HG03342 (cell line): ENCODE data around the gene PASK.

Experiments
- ATAC-seq: cut with Tn5 transposase; IDR thresholded peaks from one replicate; pipeline ENCODE4 v1.9.1; 2021; ENCODE audit warnings: mild to moderate bottlenecking, moderate library complexity; ENCODE audit not compliant: unreplicated experiment

Gene PASK

DNA sequence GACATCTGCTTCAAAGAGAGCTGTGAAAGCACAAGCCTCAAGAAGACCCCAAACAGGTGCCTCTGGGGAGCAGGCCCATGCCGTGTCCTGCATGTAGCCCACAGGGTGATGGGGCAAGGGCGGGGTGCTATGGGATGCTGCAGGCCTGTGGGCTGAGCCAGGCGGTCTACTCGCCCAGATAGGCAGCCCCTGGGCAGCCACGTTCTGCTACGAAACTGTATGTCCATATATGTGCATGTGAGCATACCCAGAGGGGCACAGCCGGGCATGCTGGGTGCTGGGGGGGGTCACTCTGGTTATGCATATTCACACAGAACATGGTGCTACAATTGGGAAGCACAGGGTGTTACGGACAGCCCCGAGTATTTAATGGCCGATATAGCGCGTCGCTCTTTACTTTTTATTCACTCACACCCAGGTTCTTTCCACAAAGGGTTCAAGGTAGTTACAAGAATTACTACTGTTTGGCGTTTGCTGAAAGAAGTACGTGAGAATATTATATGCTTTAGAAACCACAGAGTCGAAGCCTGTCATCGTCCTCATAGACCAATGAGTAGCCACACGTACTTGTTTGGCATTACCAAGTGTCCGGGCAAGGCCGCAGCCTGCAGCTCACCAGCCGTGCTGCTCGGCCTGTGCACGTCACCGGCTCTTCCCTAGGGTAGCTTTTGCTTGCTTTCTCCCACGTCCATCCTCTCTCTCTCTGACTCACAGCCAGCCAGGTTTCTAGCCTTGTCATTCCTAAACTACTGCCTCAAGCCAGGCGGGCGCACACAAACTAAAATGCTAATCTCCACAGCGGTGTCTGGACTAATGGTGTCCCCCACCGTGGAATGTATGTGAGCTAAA lies 61.6 kb downstream of the PASK start:
- ATAC-seq, result no peak

DNA sequence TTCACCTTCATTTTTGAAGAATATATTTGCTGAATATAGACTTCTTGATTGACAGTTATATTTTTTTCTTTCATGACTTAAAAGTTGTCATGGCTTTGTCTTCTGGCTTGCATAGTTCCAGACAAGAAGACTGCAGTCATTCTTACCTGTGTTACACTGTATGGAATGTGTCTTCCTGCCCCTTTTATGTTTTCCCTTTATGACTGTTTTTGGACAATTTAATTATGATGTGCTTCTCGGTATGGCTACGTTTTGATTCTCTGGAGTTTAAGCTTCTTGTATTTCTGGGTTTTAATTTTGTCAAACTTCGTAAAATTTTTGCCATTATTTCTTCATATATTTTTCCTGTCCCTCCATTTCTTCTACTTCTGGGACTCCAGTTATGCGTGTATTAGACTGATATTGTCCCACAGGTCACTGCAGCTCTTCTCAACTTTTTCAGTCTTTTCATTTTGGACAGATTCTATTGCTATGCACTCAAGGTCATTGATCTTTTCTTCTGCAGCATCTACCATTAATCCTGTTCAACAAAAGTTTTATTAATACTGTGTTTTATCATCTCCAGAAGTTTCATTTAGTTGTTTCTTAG lies 64.3 kb downstream of the PASK start:
- no peak for ATAC-seq

DNA sequence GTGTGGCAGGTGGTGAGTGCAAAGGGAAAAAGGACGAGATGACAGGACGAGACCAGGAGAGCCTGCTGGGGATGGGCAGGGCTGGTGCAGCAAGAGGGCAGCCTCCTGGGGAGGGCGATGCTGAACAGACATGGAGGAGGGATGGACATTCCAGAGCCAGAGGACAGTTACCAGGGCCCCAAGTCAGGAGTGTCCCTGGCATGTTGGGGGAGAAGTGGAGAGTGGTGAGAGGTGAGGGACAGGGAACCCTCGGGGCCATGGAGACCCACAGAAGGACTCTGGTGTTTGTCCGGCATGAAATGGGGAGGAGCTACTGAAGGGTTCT lies 66.2 kb downstream of the PASK start:
- no peak for ATAC-seq

DNA sequence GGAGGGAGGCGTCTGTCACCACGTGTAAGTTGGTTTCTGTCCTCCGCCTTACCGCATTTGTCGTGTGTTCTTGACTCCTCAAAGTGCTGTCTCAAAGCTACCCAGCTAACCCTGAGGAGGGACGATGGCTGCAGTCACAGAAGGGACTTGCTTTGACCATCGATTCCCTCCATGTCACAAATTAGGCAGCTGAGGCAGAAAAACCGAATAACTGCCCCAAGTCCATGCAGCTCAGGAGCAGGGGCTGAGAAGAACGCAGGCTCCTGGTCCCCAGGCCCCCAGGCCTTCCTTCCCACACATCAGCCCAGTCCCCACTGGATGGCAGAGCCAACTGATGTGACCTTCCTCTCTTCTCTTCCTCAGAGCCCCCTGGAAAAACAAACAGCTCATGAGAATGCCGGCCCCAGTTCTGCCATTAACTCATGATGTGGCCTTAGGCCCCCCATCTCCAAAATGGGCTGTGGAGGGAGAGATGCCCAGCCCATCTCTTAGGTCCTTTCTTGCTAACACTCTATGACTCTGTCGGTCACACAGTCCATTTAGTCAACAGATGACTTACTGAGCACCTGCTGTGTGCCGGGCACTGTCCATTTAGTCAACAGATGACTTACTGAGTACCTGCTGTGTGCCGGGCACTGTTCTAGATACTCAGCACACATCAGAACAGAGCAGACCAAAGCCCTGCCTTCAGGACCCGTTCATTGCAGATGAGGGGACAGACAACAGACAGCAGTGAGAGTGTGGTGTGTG lies 66.8 kb downstream of the PASK start:
- ATAC-seq, result no peak

DNA sequence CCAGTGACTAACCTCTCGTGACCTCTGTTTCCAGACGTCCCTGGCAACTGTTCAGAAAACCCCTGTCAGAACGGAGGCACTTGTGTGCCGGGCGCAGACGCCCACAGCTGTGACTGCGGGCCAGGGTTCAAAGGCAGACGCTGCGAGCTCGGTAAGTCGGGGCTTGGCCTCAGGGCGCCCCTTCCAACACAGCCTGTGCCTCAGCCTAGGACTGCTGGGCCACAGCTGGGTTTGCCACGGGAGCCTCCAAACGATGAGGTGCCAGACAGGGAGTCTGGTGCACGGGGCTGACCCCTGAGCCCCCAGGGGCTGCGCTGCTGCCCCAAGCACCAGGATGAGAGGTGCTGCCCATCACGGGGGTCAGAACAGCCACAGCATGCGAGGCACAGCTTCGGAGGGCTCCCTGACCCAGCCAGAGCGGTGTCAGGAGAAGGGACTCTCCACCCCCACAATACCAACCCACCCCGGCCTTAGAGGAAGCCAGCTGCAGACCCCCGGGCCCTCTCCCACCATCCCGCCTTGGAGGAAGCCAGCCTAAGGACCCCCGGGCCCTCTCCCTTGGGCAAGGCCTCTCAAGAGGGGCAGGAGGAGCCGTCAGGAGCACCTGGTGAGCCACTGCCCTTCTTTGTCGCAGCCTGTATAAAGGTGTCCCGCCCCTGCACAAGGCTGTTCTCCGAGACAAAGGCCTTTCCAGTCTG lies 67.5 kb downstream of the PASK start:
- ATAC-seq, result no peak

DNA sequence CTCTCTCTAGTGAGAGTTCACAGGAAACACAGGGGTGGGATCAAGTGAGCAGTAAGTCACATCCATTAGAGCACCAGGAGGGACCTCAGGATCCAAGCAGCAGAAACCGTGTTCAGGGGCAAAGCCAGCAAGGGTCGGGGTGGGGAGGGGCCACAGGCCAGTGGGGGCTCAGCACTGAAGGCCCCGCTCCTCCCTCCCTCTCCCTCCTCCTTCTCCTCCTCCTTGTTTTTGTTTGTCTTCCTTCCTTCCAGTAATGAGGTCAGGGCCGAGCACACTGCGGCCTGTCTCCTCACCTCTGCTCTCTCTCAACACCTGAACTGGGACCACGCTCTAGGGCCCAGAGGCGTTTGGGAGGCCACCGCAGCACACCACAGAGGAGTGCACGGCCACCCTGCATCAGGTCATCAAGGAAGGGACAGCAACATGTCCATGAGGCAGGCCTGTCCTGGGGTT lies 68.1 kb downstream of the PASK start:
- no peak for ATAC-seq

DNA sequence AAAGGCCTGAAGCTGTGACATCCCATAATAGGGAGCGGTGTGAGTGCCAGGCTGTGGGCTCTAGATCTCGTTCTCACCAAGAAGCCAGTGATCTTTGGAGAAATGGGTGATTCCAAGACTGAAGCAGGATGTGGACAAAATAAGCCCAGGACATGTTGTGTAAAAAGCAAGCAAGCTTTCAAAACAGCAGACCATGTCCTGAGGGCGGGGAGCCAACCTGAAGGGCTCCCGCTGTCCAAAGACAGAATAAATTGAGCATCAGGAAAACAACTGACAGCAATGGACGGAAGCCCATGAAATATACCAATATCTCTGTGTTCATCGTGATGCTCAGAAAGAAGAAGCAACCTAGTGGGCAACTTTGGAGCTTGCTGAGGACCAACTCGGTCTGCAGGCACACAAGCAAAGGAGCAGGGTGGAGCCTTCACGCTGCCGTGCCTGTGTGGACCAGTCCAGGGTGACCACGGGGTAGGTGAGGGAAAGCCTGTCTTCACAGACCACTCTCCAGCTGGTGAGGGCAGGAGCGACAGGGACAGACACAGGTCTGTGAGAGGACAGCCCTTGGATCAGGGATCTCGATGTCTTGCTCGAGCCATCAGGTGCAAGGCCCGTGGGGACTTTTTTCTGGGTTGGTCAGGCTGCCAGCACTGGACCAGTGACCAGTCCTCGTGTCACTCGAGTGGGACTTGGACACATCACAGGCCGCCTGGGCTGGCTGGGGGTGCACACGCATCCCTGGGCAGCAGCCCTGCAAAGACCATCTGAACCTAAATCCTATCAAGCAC lies 68.7 kb downstream of the PASK start:
- no peak for ATAC-seq

DNA sequence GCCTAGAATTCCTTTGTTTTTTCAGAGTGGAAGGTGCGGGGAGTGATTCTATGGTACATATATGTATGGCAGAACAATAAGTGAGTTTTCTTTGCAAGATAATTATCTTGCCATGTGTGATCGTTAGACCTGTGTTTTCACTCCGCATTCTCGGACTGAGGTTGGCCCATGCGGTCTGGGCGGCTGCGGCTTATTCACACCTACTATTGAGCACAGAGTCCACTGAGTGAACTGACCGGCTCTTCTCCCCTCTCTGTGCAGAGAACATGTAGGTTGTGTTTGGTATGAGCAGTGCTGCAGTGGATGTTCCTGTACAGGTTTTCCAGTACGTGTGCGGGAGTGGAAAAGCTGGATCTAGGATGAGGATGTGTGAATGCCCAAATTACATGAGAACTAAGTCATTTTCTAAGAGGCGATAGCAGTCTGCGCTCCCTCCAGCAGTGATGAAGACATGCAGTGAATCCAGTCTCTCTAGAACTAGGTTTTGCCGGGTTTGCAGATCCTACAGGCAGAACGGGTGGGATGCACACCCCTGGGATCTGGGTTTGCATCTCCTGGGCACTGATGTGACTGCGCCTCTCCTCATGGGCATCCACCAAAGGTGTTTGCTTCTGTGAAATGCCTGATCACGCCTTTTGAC lies 74.3 kb downstream of the PASK start:
- ATAC-seq, result no peak

DNA sequence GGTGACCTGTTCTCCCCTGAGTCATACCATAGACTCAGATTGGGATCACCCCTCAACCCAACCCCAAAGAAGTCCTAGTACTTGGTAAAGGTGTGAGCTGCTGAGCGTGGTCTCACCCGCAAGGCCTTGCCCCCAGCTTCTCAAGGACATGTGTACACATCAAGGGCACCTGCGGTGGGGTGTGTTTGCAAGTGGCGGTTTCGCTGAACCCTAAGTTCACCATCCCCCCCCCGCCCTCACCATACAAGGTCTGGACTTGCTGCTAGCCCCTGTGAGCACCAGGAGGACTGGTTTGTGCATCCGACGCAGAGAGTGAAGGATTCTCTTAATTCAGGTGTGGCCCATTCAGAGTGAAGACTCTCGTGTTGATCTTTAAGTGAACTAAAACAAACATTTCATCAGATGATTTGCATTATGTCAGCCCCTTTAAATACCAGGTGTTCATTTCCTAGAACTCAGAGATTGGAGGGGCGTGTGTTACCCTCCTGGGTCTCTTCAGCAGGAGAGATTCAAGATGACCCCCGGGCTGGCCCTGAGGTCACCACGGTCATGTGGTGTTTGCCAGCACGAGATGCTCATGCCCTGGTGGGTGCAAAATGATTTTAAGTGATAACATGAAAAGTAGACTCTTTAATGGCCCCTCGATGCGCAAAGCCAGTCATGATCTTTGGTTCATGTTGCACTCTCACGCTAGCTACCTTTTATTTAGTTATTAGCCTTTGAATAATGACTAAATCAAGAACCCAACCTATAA lies 75.0 kb downstream of the PASK start:
- no peak for ATAC-seq

DNA sequence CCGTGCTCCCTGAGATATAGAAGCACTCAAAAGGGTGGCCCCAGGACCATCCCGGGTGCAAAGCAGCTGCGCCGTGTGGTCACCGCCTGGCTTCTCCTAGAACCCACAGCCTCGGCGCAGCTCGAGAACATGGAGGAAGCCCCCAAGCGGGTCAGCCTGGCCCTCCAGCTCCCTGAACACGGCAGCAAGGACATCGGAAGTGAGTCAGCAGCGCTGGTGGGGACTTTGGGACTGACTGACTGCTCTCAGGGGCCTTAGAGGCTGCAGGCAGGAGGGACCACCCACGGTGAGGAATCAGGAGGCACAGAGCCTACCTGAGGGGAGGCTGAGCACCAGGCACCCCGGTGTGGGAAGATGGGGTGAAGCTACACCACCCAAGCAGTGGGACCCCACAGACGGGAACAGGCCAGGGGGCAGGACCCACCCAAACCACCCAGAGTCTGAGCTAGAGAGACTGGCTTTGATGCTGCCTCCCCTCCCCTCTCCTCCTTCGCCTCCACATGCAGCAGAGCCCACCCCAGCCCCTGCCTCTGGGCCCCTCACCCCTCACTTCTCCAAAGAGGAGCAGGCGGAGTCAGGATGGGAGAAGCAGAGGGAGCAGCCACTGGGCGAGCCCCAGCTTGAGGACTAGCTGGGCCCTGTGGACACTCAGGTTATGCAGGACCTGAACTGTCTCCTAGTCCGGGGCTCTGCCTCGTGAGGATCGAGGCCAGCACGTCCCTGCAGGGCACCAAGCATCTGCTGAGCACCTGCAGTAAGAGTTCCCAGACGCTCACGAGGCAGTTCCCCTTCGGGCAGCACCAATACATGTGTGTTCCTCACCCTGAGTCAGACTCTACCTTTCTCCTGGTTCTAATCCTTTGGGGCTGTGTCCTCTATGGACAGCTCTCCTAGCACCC lies 75.9 kb downstream of the PASK start:
- no peak for ATAC-seq

DNA sequence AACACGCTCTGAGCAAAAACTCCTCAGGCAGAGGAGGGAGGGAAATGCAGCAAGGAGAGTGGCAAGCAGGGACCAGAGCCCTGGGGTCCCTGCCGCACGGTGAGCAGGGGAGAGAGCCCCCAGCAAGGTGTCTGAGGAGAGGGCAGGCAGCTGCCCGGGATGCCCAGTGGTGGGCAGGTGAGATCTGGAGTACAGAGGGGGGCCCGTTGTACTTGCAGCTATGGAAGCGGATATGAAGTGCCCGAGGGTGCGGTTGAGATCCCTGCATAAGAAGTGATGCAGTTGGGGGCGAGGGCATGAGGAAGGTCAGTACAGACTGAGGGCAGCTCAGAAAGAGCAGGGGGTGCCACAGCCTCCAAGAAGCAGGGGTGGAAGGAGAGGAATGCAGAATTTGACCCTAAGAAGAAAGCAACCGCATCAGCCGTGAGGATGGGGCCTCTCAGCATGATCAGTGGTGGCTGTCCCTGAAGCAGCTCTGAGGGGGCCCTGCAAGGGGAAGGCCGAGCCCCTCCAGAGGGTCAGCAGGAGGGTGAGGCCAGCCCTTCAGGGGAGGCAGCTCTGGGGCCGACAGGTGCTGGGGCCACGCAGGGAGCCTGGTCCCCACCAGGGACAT lies 76.6 kb downstream of the PASK start:
- ATAC-seq, result no peak

DNA sequence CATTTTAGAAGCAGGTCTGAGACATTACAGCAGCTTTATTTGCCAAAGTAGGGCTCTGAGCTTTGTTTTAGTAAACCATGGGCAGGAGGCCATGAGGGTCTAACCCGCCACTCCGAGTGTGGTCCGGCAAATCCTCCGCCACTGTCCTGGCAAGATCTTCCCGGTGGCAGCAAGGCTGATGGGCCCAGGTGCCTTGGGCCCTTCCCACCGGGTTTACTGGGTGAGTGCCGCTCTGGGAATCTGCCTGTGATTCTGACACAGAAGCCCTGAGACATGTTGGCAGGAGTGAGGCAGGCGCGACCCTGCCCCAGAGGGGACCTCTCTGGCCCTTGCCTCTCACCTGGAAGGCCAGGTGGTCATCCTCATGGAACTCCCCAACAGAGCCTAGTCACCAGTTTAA lies 77.1 kb downstream of the PASK start:
- no peak for ATAC-seq

DNA sequence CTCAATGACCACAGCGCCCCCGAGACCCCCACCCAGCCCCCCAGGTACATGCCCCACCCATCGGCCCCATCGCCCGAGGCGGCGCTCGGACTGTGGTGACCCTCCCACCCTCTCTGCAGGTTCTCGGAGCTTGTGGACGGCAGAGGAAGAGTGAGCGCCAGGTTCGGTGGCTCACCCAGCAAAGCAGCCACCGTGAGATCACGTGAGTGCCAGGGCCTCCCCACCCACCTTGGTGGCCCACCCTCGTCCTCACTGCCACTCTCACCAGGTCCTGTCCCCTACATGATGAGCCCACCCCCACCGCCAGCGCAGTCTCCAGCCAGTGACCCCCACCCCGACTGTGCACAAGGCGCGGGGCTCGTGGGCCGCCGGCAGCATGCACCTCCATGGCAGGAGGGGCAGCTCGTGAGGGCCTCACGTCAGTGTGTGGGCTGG lies 77.6 kb downstream of the PASK start:
- no peak for ATAC-seq

DNA sequence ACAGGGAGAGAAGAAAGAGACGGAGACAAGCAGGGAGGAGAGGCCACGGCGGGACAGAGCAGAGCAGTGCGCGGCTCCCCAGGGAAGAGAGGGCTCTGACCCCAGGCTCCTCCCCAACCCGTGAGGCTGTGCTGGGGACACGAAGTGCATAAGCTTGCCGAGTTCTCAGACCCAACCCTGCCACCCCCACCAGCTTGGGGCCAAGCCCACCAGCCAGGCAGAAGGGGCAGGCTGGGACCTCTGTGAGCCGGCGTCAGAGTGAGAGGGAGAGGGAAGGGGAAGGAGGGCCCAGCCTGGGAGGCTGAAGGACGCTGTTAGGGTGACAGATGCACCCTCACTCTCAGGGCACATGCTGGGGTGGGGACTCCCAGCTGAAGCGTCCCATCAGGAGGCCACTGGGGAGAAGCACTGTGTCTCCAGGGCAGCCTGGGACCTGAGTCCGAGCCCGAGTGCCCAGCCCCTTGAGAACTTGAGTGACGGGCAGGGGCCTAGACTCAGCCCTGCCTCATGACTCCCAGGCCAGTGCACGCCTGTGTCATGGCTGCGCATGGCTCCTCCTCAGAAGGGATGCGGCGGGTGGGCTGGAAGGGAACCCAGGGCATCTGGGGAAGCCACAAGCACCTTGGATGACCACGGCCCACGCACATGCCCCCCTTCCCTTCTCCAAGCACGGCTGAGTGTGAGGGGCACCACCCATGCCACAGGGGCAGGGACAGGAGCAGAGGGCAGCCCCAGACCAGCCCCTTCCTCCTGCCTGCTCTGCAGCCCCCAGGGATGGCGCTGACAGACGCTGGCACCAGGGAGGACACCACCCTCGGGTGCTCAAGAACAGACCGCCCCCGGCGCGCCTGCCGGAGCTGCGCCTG lies 78.2 kb downstream of the PASK start:
- no peak for ATAC-seq

DNA sequence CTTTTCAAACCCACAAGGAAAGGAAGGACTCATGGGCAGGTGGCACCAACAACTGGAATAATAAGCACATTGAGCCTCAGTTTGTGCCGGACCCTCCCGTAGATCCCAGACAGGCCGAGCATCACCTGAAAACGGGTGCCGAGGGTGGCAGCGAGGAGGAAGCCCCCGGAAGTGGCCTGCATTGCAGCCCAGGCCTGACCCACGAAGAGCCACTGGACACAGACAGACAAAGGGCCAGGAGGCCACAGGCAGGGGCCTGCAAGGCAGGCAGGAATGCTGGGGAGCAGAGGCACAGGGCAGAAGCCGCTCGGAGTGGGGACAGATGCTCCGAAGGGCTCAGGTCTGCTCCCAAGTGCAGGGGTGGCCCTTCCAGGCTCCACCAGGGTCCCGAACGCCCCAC lies 78.9 kb downstream of the PASK start:
- ATAC-seq, result no peak

DNA sequence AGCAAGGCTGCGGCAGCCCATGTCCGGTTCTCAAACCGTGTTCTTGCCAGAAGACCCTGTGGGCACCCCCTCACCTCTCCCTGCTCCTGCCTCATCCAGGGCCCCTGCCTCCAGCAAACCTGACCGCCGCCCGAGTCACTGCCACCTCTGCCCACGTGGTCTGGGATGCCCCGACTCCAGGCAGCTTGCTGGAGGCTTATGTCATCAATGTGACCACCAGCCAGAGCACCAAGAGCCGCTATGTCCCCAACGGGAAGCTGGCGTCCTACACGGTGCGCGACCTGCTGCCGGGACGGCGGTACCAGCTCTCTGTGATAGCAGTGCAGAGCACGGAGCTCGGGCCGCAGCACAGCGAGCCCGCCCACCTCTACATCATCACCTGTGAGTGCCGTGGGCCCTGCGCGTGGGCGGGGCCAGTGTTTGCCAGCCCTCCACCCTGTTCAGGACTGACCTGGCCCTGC lies 79.4 kb downstream of the PASK start:
- no peak for ATAC-seq
